NOMO-1 (cell line): ENCODE data around the gene OCA2.
"Not testable (repeated sequence)": the region's sequence is repeated elsewhere in the genome, so short reads cannot be mapped to it uniquely, and the experiment has no call there.

Source experiments
- DNase-seq, 2 experiments: peaks; one replicate each; lab custom pipeline; 2025; ENCODE audit not compliant: unreplicated experiment in 2 of 2; lab: John Stamatoyannopoulos, UW

Gene OCA2

DNA sequence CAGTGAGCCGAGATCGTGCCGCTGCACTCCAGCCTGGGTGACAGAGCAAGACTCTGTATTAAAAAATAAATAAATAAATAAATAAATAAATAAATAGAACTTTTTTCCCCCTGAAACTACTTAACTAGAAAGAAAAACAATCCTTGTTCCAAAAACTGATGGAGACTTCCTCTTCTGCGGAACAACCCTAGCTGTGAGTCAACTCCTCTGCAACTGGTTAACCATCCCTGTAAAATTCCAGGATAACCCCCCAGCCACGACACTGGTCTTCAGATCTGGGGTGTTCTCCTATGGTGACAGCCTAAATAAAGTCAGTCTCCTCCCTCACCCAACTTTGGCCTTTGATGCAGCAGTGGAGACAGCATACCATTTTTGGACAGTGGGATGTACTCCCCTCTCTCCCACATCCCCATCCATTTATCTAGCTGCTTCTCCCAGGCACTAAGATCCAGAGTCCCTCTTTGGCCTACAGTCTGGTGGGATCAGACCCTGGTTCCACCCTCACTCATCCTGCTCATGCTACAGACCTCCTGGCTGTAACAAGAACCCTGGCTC, 352.6 kb downstream of the OCA2 start:
- no peak for DNase-seq

DNA sequence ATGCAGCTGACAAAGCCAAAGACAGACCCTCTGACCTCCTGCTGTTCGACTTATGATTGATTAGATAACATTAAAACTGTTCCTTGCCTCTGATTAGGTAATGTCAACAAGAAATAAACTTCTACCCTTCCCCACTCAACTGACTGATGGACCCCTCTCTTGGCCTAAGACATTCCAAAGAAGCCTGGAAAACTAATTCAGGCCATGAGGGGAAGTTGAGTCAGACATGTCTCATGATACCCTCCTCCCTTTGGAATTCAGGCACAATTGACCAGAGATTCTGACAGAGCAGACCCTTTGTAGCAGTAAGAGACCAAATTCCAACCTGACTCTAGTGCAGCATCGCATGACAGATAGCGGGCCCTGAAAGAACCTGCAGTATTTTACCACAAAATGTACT, 354.5 kb downstream of the OCA2 start:
- DNase-seq, result no peak

DNA sequence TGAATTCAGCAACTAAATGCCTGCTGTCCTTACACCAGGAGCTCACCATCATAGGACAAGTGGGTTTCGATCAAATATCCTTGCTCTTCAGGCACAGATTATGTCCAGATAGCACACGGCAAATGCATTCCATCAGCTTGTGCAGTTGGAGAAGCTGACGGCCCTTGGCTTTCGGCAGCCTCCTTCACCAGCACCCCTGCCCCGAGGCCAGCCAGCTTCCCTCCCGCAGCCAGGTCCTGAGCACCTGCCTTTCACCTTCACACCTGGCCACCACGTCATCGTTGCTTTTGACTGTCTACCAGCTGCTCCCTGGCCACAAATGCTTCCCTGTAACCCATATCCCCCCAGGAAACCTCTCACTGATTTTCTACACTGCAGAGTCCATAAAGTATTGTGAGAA, 355.5 kb downstream of the OCA2 start:
- DNase-seq, result no peak

DNA sequence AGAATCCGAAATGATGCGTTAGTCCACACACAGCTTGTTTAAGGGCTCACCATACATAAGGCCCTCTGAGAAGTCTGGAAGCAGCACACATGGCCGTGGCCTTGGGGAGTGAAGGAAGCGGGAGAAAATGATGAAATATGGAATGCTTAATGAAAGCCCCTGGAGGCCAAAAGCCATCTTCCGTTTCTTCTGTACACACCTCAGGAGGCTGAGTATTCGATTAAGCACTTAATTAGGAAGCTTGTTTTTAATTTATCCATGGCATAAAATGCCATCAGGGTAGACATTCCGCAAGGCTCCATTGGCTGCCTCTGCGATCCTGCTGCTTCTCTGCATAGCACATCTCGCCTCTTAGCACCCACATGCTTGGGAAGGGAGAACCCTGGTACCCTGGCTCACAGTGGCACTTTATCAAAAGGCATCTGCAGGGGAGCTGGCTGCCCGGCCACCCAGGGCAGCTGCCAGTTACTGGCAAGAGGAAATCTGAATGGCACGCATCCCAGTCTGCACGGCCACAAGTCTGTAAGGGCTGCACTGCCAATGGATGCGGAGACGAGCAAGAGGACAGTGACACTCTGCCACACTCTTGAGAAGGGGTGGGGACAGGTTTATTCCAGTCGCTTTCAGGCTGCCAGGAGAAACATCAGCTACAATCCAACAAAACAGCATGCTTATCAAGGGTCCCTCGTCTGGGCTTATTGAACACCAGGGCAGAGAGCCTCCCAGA, 356.2 kb downstream of the OCA2 start:
- DNase-seq, result no peak

DNA sequence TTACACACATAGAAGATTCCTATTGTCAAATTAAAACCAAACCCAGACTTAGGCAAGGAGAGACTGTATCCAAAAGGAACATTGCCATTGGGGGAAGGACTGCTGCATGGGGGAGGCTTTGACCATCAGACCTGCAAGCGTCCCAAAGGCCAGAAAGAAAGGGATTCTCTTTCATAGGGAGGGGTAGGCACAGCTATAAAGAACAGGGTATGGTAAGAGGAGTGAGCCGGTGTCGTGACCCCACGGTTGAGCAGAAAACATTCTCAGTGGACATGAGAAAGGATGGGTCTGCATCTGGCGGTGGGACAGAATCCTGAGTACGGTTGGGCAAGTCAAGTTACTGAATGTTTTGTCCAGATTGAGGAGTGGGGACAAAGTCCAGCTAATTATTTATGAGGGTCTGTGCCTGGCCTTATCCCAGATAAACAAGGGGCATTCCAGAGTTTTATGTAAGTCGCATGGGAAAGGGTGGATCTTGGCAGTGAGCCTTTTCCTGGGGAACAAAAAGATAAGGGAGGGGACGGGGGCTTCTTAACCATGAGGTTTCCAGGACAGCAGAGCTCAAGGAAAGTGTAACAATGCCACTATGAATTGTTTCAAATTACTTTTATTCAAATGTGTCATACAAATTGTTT, 357.8 kb downstream of the OCA2 start:
- no peak for DNase-seq

DNA sequence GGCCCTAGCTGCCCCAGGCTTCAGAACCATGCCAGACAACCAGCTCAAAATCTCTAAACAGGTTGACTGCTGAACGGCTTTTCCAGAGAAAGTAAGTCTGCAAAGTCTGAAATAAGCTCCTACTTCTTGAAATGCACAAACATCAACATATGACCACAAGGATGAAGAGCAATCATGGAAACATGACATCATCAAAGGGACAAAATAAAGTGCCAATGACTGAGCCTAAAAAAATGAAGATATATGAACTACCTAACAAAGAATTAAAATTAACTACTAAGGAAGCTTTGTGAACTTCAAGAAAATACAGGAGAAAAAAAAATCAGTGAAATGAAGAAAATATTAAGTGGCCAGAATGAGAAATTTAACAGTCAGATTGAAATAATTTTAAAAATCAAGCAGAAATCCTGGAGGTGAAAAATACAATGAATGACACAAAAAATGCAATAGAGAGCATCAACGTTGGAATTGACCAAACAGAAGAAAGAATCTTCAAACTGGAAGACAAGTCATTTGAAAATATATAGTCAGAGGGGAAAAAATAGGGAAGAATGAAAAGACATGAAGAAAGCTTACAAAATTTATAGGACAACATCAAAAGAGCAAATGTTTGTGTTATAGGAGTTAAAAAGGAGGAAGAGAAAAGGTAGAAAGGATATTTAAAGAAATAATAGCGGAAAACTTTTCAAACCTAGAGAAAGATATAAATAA, 364.2 kb downstream of the OCA2 start:
- no peak for DNase-seq

DNA sequence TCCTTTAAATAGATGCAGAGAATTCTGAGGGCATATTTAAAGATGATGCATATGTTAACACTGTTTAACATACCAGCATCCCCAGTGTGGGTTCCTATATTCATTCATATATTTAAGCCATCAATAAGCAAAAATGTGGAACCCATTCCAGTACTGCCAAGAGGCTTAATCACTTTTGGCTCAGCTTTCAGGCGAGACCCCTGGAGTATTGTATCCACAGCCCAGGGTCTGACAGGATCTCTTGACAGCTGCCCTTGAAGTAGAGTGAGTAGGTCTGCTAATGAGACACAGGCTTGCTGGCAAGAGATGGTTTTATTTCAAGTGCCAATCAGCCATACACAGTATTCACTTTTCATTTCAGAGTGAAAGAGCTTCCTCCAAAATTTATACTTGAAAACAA, 367.3 kb downstream of the OCA2 start:
- DNase-seq, result no peak

DNA sequence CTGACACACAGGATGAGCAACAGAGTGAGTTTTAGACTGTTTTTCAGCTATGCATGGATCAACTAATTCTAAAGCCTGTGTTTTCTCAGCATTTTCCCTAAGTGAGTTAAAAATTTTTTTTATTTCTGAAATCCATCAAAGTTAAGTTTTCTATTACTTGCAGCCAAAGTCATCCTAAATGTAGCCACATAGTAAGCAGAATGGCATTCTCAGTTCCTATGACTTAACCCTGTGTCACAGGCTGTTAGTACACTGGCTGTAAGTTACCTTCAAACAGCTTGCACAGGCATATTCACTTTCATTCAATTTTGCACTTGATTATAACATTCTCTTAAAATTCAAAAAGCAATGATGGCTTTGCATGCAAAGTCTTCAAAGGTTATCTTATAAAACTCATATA, 368.2 kb downstream of the OCA2 start:
- DNase-seq, result no peak

DNA sequence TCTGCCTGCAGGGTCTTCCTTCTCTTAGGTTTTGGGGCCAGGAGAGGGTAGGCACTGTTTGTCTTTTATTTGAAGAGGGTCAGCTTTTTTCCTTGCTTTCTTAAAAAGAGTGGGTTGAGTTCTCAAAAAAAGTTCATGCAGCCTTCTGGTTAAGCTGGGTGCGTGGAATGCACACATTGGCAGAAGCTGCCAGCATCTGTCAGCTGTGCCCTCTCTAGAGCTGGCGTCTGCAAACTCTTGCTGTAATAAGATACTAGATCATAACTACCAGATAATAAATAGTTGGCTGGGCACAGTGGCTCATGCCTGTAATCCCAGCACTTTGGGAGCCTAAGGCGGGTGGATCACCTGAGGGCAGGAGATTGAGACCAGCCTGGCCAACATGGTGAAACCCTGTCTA, 373.4 kb downstream of the OCA2 start:
- no peak for DNase-seq

DNA sequence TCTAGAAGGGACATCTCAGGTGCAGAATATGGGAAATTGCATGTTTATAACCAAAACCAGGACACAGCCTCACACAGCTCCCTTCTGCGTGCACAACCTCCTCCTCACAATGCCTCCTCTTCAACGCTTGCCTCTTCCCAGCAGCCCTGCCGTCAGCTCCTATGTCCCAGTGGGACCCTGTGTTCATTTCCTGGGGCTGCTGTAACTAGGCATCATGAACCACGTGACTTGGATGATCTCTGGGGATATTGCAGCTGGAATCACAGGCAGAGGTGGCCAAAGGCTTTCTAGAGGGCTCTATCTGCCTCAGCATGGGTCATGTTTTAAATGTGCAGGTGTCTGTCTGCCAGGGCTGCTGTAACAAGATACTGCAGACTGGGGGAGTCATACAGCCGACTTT, 375.3 kb downstream of the OCA2 start:
- DNase-seq, result no peak

DNA sequence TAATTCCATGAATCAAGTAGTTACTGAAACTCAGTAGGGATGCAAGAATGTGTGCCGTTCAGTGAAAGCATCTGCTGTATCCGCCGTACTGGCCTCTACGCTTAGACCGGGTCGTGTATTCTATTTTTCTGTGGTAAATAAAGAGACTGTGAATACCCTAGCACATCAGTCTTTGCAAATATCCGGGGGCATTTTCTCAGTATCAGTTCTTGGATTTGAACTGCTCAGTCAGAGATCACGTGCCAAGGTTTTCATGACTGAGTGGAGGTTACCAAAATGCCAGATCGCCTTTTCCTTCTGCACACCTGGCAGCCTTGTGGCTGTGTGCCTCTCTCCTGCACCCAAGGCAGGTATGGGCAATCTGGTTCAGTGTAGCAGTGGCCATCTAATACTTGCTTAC, 377.0 kb downstream of the OCA2 start:
- DNase-seq, result no peak

DNA sequence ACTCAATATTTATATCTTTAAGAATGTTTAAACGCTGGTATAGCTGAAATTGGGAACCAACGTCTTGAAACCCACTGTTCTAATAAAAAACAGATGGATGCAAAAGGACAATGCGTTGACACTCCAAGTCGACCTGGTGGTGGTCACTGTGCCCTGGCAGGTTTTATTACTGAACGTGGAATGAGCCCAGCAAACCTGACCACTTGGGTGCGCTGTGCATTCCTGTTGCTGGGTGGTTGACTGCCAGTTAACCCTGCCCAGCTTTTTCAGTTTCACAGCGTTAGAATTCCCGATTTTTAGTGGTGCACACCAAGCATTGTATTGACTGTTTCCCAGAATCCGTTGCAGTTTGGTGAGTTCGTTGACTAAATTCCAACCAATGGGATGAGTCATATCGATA, 384.4 kb downstream of the OCA2 start:
- no peak for DNase-seq

DNA sequence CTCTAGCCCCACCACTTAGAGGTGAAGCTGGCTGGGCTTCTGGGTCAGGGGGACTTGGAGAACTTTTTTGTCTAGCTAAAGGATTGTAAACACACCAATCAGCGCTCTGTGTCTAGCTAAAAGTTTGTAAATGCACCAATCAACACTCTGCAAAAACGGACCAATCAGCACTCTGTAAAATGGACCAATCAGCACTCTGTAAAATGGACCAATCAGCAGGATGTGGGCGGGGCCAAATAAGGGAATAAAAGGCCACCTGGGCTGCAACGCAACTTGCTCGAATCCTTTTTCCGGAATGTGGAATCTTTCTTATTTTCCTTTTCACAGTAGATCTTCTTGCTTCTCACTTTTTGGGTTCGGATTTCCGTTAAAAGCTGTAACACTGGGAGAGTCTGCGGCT, 385.3 kb downstream of the OCA2 start:
- not testable (repeated sequence) for DNase-seq

DNA sequence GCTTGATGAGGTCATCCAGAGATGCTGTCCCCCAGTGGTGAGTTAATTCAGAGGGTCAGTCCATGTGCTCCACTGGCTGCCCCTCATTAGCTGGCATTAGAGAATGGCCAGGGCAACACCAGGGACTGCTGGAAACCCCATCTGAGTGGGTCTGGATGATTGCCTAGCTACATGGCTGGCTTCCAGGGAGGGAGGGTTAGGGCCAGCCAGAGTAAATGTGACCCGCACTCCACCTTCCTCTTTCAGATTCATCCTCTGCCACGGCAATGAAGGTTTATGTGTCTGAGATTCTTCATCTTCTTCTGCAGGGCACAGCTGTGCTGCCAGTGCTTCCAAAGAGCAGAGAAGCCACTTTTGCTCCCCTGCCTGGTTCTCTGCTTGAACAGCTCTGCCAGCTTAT, 391.9 kb downstream of the OCA2 start:
- DNase-seq, result no peak

DNA sequence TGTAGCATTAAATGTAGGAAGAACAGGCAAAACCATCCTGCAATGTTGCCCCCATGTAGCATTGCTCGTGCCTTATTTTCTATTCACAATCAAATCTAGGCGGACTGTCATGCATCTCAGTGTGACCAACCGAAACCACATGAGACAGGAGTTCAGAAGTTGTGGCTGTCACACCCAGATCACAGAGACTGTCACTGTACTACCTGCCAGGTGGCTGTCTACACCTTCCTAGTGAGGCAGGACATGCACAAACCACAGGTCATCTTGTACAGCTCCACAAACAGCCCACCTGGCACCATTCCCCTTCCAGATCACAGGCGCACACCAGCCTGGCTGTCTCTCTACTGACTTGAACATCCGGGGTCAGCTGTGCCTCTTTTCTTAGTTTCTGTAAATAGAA, 392.8 kb downstream of the OCA2 start:
- DNase-seq, result no peak

DNA sequence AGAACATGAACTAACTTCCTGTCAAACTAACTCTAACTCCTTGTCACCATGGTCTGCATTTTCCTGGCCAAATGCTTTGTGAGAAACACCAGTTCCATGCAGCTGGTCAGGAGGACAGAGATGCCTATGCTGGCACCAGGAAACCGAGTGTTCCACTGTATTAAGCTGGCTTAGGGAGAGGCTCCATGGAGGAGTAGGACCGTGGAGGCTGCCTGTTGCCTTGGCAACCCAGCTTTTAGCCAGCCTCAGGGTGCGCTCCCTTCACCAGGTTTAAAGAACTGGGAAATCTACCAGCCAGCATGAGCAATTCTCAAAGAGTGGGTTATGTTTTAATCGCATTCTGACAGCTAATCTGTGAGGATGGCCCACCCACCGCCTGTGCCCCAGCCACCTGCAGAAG, 394.1 kb downstream of the OCA2 start:
- no peak for DNase-seq
